Measurements from ENCODE around the gene NFYC. TPM values are rescaled to one million over a fixed set of nuclear protein-coding genes. Genes with fewer than 3 reads are reported as not detected.

The NFYC gene
- total RNA-seq, 1 donor from 2014 or later, result 51.1 TPM

DNA sequence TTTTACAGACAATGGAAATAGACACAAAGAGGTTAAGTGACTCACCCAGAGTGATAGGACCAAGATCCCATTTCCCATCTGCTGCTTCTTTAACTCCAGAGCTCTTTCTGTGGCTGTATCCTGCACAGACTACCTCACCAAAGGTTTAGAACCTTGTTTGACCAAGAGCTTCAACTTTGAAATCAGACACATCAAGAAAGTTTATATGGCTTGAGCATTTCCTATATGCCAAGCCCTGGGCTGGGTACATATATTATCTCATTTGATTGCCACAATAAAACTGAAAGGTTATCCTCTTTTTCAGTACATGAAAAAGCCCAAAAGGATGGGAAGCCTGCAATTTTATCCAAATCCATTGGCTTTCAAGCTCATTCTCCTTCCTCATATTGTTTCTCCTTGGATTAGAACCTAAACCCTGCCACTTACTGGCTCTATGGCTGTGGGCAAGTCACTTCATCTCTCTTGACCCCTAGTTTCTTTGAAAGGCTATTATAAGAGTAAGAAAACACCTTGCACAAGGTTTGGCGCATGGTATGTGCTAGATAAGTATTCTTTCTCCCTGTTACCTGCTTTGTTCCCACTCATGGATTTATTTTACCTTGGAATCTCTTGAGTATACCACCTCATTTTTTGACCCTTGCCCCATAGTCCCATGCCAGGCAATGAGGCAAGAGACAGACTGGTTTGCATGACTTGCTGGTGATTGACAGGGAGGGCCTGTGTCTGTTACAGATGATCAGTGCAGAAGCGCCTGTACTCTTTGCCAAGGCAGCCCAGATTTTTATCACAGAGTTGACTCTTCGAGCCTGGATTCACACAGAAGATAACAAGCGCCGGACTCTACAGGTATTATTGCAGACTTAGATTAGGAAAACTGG lies 57.6 kb downstream of the NFYC start:
- no peaks in the 10 kb centered on the region for H3K27me3 ChIP-seq (ENCODE audit: insufficient read depth, low read length)

DNA sequence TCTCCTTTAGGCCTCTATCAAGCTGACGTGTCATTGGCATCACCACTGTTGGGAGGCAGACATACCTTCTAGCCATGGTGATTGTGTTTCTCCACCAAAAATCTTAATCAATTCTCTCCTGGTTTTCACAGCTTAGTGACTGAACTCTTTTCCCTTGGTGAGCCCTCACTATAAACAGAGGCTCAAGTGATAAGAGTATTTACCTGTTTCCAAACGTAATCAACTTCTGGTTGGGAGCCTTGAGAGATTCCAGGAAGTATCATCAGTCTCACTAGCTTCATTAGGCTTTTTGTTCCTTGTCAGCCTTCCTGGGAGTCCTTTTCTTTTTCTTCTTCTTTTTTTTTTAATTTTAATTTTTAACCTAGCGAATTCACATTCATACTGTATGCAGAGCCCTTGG lies 58.3 kb downstream of the NFYC start:
- no peak for FAIRE-seq

More for the DNA sequence above, 57.6 kb downstream of the NFYC start:
- H3K4me3 ChIP-seq (ENCODE audit: insufficient read depth, low read depth, low read length), result no peak overlapping the region
- peaks cover 35% of the 10 kb centered on the region for H4K20me1 ChIP-seq (ENCODE audit: insufficient read depth, low read length)
- Mint-ChIP-seq H3K27ac (ENCODE audit: unreplicated experiment) (no peak overlapping the region), H3K4me1 (ENCODE audit: low read depth, unreplicated experiment) (peaks cover 28% of the 10 kb centered on the region), H3K36me3 (ENCODE audit: low read depth, unreplicated experiment) (peaks cover 30% of the 10 kb centered on the region), H3K9me3 (ENCODE audit: unreplicated experiment) (no peaks in the 10 kb centered on the region), H3K27me3 (ENCODE audit: low read depth, unreplicated experiment) (no peaks in the 10 kb centered on the region), H3K4me3 (ENCODE audit: unreplicated experiment) (no peak overlapping the region)
- no peak overlapping the region for H2AFZ ChIP-seq (ENCODE audit: low read depth, low read length)
- peaks cover 12% of the 10 kb centered on the region for H3K79me2 ChIP-seq (ENCODE audit: insufficient read depth, low read length)
- TF ChIP-seq, protein P1, sequence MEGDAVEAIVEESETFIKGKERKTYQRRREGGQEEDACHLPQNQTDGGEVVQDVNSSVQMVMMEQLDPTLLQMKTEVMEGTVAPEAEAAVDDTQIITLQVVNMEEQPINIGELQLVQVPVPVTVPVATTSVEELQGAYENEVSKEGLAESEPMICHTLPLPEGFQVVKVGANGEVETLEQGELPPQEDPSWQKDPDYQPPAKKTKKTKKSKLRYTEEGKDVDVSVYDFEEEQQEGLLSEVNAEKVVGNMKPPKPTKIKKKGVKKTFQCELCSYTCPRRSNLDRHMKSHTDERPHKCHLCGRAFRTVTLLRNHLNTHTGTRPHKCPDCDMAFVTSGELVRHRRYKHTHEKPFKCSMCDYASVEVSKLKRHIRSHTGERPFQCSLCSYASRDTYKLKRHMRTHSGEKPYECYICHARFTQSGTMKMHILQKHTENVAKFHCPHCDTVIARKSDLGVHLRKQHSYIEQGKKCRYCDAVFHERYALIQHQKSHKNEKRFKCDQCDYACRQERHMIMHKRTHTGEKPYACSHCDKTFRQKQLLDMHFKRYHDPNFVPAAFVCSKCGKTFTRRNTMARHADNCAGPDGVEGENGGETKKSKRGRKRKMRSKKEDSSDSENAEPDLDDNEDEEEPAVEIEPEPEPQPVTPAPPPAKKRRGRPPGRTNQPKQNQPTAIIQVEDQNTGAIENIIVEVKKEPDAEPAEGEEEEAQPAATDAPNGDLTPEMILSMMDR (IDR thresholded peaks at IDR 0.05; ENCODE audit: insufficient read depth, low read depth, low read length), result no peak
- TF ChIP-seq EZH2 (IDR thresholded peaks at IDR 0.05; ENCODE audit: insufficient read depth, low read length), result no peak
- DNase-seq (ENCODE audit: low read depth), result no peak
- FAIRE-seq, result no peak
- H3K9me3 ChIP-seq (ENCODE audit: insufficient read depth, low read depth, low read length), result no peaks in the 10 kb centered on the region
- no peak overlapping the region for H3K4me2 ChIP-seq (ENCODE audit: low read length)
- peaks cover 33% of the 10 kb centered on the region for H3K36me3 ChIP-seq (ENCODE audit: insufficient read depth, low read length)
- H3K4me1 ChIP-seq (ENCODE audit: insufficient read depth, low read length), result no peaks in the 10 kb centered on the region
- H3K9ac ChIP-seq (ENCODE audit: low read length), result no peak overlapping the region
- no peak overlapping the region for H3K27ac ChIP-seq (ENCODE audit: low read depth, low read length)

More for the DNA sequence above, 58.3 kb downstream of the NFYC start:
- Histone ChIP-seq H3K9ac (ENCODE audit: low read length) (no peak overlapping the region), H3K4me1 (ENCODE audit: insufficient read depth, low read length) (no peaks in the 10 kb centered on the region), H4K20me1 (ENCODE audit: insufficient read depth, low read length) (peaks cover 28% of the 10 kb centered on the region), H2AFZ (ENCODE audit: low read depth, low read length) (no peak overlapping the region), H3K36me3 (ENCODE audit: insufficient read depth, low read length) (peaks cover 34% of the 10 kb centered on the region), H3K27me3 (ENCODE audit: insufficient read depth, low read length) (no peaks in the 10 kb centered on the region), H3K4me3 (ENCODE audit: insufficient read depth, low read depth, low read length) (no peak overlapping the region), H3K9me3 (ENCODE audit: insufficient read depth, low read depth, low read length) (no peaks in the 10 kb centered on the region), H3K27ac (ENCODE audit: low read depth, low read length) (no peak overlapping the region), H3K79me2 (ENCODE audit: insufficient read depth, low read length) (peaks cover 6% of the 10 kb centered on the region), H3K4me2 (ENCODE audit: low read length) (no peak overlapping the region)
- H3K36me3 Mint-ChIP-seq (ENCODE audit: low read depth, unreplicated experiment), result peaks cover 32% of the 10 kb centered on the region
- no peaks in the 10 kb centered on the region for H3K27me3 Mint-ChIP-seq (ENCODE audit: low read depth, unreplicated experiment)
- no peaks in the 10 kb centered on the region for H3K9me3 Mint-ChIP-seq (ENCODE audit: unreplicated experiment)
- no peak for DNase-seq (ENCODE audit: low read depth)
- no peak overlapping the region for H3K4me3 Mint-ChIP-seq (ENCODE audit: unreplicated experiment)
- H3K4me1 Mint-ChIP-seq (ENCODE audit: low read depth, unreplicated experiment), result peaks cover 26% of the 10 kb centered on the region
- H3K27ac Mint-ChIP-seq (ENCODE audit: unreplicated experiment), result no peak overlapping the region
- no peak for TF ChIP-seq EZH2 (IDR thresholded peaks at IDR 0.05; ENCODE audit: insufficient read depth, low read length)
- TF ChIP-seq, protein P1 (IDR thresholded peaks at IDR 0.05; ENCODE audit: insufficient read depth, low read depth, low read length), result no peak

Measured in astrocyte (in vitro differentiated cells and primary cell).